GM19351 (cell line): ENCODE results near the gene CDC73.
"Not testable (repeated sequence)": the region's sequence is repeated elsewhere in the genome, so short reads cannot be mapped to it uniquely, and the experiment has no call there.

Source experiments
- ATAC-seq: cut with Tn5 transposase; IDR thresholded peaks from one replicate; pipeline ENCODE4 v1.9.1; 2021; ENCODE audit warnings: mild to moderate bottlenecking, moderate library complexity; ENCODE audit not compliant: unreplicated experiment

The CDC73 gene

DNA sequence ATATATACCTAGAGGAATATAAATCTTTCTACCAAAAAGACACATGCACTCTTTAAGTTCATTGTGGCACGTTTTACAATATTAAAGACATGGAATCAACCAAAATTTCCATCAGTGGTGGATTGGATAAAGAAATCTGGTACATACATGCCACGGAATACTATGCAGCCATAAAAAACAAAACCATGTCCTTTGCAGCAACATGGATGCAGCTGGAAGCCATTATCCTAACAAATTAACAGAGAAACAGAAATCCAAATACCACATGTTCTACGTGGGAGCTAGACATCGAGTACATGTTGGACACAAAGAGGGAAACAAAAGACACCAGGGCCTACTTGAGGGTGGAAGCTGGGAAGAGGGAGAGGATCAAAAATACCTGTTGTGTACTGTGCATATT, 97.6 kb downstream of the CDC73 start:
- no peak for ATAC-seq

- no peak for ATAC-seq
These were observed 99.8 kb downstream of the CDC73 start for GRCh38 chr1:193221651-193222050.

DNA sequence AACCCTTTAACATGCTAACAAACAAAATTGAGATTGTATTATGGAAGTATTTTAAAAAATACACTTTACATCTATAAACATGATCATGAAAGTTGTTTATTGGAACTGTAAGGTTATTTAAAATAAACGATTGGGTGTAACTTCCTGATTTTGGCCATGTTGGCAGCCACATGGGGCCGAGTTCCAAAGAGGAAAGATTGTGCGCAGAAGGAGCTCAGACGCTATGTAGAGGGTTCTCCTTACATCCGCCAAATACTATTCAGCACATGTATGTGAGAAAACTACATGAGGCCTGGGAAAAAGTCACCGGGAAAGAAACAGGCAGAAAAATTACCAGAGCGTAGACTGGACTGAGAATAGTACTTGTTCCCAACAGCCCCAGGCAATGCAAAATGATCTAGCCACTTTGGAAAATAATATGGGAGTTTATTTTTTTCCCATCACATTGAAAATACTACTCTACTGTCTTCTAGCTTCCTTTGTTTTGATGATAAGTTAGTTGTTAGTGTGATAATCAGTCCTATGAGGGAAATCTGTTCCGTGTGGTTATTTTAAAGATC, 100.3 kb downstream of the CDC73 start:
- no peak for ATAC-seq

DNA sequence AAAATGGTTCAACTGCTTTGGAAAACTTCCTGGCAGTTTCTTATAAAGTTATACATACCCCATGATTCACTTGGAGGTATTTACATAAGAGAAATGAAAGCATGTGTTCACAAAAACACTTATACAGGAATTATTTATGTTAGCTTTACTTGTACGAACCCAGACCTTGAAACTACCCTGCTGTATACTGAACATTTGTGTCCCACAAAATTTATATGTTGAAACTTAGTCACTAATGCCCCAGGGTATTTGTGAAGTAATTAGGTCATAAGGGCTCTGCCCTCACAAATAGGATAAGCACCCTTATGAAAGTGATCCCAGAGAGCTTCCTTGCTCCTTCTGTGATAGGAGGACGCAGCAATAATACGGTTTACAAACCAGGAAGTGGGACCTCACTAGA, 107.3 kb downstream of the CDC73 start:
- ATAC-seq, result no peak

- ATAC-seq, result not testable (repeated sequence)
These were observed 109.3 kb downstream of the CDC73 start for GRCh38 chr1:193231146-193231545.

- no peak for ATAC-seq
These were observed 112.7 kb downstream of the CDC73 start for GRCh38 chr1:193234530-193234929.

DNA sequence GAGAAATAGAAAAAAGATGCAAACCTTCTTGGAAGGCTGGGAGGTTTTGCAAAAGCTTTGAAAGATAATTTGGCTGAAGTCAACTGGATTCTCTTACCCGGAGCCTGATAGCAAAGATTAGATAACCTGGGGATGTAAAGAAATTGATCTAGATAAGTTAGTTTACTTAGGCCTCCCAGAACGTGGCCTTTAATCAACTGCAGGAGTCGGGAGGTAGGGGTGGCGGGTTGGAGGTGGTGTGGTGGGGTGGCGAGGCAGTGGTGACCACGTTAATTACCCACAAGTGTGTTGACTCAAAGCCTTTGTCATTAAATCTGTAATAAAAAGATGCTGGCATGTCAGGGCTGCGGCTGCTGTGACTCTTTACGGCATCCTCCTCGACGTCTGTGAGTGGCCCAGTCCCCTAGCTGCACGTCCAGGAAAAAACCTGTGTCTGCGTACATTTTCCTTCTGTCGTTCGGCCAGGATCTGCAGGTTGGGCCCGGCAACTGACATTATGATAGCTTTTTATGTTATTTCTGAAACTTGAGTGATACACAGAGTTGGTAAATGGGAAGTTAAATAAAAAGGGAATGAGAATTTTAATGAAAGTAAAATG, 115.6 kb downstream of the CDC73 start:
- ATAC-seq, result no peak

- no peak for ATAC-seq
These were observed 118.8 kb downstream of the CDC73 start for GRCh38 chr1:193240609-193241008.

DNA sequence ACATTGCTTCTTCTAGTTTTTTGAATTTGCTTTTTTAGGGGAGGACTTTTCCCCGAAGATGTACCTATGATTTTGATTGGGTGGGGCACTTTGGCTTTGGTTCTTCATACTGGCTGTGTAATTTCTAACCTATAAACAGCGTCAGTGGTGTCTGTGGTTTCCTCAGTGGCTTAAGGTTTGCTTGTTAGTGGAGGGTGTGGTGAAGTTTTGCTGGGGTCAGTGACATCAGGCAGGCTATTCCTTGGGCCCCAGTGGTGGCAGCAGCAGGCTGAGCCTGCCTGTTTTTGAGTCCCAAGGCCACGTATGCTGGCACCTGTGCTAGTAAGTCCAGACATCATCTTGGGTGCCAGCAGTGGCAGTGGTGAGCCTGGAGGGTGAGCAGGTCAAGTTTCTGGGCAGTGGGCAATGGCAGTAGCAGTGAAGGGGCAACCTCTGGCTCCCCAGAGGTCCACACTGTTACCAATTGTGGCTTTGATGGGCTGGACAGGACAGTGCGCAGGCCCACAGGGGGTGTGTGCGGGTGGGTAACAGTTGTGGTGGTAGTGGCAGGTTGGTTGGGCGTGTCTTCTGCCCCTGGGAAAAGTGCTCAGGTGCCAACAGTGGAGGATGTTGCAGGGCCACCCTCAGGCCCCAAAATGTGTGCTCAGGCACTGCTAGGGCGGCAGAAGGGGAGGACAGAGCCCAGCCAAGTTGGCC, 119.4 kb downstream of the CDC73 start:
- ATAC-seq, result peak; percentile 70

DNA sequence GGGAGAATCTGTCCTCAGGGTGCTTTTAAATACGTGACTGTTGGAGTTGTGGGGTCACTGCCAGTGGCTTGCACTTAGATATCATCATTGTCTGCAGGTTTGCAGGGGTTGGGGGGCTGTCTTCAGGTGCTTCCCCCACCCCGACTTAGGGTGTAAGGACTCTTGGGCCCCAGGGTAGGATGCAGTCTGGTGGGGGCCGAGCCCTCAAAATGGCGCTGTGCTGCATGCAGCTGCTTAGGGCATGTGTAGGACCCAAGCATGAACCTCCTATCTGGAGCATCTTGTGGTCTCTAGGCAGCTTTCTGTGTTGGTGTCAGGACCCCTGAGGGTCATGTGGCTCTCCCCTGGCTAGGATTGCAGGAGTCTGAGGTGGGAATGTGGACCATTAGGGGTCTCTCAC, 120.2 kb downstream of the CDC73 start:
- no peak for ATAC-seq

- ATAC-seq, result no peak
These were observed 127.4 kb downstream of the CDC73 start for GRCh38 chr1:193249187-193249586.

GRCh38 chr1:193251950-193252349, 130.1 kb downstream of the CDC73 start:
- no peak for ATAC-seq

DNA sequence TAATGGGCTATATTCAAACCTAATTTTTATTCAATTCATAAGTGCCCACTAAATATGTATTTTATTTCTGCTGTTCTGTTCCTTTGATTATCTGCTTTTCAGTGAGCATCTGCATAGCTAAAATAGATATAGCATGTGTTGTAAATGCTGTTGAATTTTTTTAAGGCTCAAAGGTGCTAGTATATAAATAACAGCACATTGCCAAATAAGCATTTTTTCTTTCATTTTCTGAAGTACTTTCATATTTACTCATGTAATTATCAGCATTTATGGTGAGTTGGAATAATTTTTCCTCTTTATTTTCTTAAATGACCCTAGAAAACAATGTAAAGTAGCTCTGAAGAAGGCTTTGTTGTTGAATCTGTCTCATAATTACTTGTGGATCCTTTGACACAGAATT, 134.2 kb downstream of the CDC73 start:
- ATAC-seq, result no peak

DNA sequence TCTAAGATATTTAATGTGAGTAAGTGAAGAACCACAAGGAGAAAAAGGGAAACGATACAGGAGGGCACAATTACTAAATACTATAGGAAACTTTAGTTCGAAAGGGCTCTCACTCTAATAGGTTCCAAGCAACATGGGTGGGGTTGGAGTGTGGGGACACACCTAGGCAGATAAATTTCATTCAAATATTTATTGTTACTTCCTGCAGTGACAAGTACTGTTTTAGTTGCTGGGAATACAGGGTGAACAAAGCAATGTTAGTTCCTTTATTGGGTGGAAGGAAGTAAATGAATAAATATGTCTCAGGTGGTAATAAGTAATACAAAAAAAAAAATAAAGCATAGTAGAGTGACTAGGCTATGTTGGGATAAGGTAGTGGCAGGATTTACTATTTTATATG, 137.8 kb downstream of the CDC73 start:
- ATAC-seq, result no peak

- ATAC-seq, result no peak
These were observed 138.4 kb downstream of the CDC73 start for GRCh38 chr1:193260056-193260745.

DNA sequence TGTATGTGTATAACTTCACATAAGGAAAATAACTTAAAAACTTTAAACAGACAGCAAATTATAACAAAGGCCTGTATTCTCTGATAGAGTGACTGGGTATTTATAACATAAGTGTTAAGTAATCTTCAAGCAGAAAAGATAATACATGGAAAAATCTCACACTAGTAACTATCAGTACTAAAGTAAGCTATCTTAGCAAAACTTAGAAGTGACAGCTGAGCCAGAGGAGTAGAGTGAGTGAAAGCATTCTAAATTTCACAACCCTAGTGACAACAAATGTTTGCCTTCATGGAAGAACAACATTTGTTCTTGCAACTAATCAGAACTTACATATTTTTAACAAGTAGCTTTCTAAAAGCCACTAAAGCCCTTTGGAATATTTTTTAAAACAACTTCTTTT, 139.1 kb downstream of the CDC73 start:
- ATAC-seq, result no peak

GRCh38 chr1:193262661-193263060, 140.8 kb downstream of the CDC73 start:
- no peak for ATAC-seq

GRCh38 chr1:193264313-193265065, 142.7 kb downstream of the CDC73 start:
- ATAC-seq, result no peak

DNA sequence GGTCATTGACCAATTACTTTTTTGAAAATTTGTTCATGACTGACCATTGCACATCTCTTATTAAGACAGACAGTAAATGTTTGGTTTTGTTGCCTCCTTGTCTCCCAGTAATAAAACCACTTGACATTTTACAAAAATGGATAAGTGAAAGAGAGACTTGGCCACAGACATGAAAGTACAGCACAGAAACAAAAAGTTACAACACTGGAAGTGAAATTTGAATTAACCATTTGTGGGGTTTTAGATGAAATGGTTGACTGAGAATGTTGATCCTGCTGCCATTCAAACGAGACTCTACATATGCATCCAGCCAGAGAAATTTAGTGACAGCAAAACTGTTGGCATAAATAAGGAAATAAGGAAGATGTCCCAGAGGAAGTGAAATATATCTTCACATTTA, 143.9 kb downstream of the CDC73 start:
- ATAC-seq, result peak; percentile 59

DNA sequence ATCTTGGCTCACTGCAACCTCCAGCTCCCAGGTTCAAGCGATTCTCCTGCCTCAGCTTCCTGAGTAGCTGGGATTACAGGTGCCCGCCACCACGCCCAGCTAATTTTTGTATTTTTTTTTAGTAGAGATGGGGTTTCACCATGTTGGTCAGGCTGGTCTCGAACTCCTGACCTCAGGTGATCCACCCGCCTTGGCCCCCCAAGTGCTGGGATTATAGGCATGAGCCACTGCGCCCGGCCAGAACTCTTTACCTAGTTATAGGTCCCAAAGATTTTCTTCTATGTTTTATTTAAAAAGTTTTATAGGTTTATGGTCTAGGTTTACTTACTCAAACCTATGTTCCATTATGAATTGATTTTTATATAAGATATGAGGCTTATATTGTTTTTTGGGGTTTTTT, 145.0 kb downstream of the CDC73 start:
- not testable (repeated sequence) for ATAC-seq

DNA sequence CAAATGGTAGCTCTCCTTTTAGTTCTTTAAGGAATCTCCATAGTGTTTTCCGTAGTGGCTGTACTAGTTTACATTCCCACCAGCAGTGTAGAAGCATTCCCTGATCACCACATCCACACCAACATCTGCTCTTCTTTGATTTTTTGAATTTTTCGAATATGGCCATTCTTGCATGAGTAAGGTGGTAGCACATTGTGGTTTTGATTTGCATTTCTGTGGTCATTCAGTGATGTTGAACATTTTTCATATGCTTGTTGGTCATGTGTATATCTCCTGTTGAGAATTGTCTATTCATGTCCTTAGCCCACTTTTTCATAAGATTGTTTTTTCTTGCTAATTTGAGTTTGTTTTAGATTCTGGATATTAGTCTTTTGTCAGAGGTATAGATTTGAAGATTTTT, 149.2 kb downstream of the CDC73 start:
- ATAC-seq, result peak; percentile 96
